ENCODE results near the gene PLCL2.
"Not testable (repeated sequence)": the region's sequence is repeated elsewhere in the genome, so short reads cannot be mapped to it uniquely, and the experiment has no call there.

PLCL2 gene

GRCh38 chr3:17119201-17120072 lies 234.7 kb downstream of the PLCL2 start:
- no peak for DNase-seq (ENCODE audit: low read depth in 2 of 2)

- no peak for DNase-seq (ENCODE audit: low read depth in 2 of 2)
Measured at GRCh38 chr3:17120115-17120514, 235.4 kb downstream of the PLCL2 start.

GRCh38 chr3:17121336-17121735 lies 236.6 kb downstream of the PLCL2 start:
- no peak for DNase-seq (ENCODE audit: low read depth in 2 of 2)

GRCh38 chr3:17122758-17123157 lies 238.0 kb downstream of the PLCL2 start:
- no peak for DNase-seq (ENCODE audit: low read depth in 2 of 2)

- no peak for DNase-seq (ENCODE audit: low read depth in 2 of 2)
Measured at GRCh38 chr3:17125738-17126442, 241.1 kb downstream of the PLCL2 start.

GRCh38 chr3:17128671-17129070 lies 243.9 kb downstream of the PLCL2 start:
- not testable (repeated sequence) for DNase-seq (ENCODE audit: low read depth in 2 of 2)

GRCh38 chr3:17129556-17129955 lies 244.8 kb downstream of the PLCL2 start:
- DNase-seq (ENCODE audit: low read depth in 2 of 2) = no peak

GRCh38 chr3:17130956-17131355 lies 246.2 kb downstream of the PLCL2 start:
- DNase-seq (ENCODE audit: low read depth in 2 of 2) = no peak

GRCh38 chr3:17132286-17133115 lies 247.7 kb downstream of the PLCL2 start:
- DNase-seq (ENCODE audit: low read depth in 2 of 2) = no peak

- no peak for DNase-seq (ENCODE audit: low read depth in 2 of 2)
Measured at GRCh38 chr3:17133632-17134545, 249.1 kb downstream of the PLCL2 start.

GRCh38 chr3:17135696-17136095 lies 250.9 kb downstream of the PLCL2 start:
- no peak for DNase-seq (ENCODE audit: low read depth in 2 of 2)

- no peak for DNase-seq (ENCODE audit: low read depth in 2 of 2)
Measured at GRCh38 chr3:17136136-17136721, 251.5 kb downstream of the PLCL2 start.

- no peak for DNase-seq (ENCODE audit: low read depth in 2 of 2)
Measured at GRCh38 chr3:17137321-17137826, 252.6 kb downstream of the PLCL2 start.

- no peak for DNase-seq (ENCODE audit: low read depth in 2 of 2)
Measured at GRCh38 chr3:17138246-17139039, 253.7 kb downstream of the PLCL2 start.

Data from stimulated activated CD4-positive, alpha-beta T cell treated with anti-CD3 and anti-CD28 coated beads, Interleukin-12 subunit alpha, Interleukin-12 subunit beta, amount 100 ng/mL, for 24 hours (primary cell).